Measurements from ENCODE around the gene TCP1. TPM values are rescaled to one million over a fixed set of nuclear protein-coding genes. Genes with fewer than 3 reads are reported as not detected.
A peak's percentile ranks its signal among the peaks of the same experiment; 100 is the strongest.

TCP1 gene
- total and polyA plus RNA-seq, 2 of the 13 experiments (the other 11 are each of a cell fraction or from before 2014, with no cell fraction given) = 116 to 553 TPM

DNA sequence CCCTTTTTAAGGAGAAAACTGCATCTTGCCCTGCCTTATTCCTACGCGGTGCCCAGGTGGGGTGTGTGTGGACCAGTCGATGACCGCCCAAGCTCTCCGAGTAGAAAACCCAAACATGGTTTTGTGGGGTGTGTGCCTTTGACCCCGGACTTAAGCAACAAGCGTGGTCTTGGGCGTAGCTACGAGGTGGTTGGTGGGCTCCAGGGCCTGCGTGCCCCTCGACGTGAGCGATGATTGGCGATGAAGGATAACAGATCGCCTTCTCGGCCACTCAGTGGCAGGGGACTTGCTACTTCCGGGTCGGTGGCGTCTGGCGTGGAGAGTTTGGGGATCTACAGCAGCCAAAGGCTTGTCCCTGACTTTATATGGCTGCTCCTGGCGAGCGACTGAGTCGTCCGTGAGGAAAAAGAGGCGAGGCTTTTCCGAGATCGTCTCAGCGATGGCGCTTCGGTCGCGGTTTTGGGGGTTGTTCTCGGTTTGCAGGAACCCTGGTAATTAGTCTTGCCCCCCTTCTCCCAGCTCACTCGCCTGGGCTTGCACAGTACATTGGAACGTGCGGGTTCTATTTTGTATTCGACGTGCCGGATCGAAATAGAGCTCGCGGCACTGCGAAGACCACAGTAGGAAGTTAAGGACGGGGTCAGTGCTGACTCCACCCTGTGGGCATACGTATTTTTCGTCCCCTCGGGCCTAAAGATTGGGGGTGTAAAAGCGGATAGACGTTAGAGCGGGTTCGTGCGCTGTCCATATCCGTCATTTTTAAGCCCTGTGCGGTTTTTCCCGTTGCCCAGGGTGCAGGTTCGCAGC, 950 bp upstream of the TCP1 start, which contains the start of gene MRPL18 (continued):
- TF ChIP-seq, protein P1, sequence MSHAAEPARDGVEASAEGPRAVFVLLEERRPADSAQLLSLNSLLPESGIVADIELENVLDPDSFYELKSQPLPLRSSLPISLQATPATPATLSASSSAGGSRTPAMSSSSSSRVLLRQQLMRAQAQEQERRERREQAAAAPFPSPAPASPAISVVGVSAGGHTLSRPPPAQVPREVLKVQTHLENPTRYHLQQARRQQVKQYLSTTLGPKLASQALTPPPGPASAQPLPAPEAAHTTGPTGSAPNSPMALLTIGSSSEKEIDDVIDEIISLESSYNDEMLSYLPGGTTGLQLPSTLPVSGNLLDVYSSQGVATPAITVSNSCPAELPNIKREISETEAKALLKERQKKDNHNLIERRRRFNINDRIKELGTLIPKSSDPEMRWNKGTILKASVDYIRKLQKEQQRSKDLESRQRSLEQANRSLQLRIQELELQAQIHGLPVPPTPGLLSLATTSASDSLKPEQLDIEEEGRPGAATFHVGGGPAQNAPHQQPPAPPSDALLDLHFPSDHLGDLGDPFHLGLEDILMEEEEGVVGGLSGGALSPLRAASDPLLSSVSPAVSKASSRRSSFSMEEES (CRISPR knock-in tag; IDR thresholded peaks at IDR 0.05) = no peak
- no peak; the same call in 1 of the 2 replicates for TF ChIP-seq ZNF879 (CRISPR knock-in tag; IDR thresholded peaks at IDR 0.05)
- TF ChIP-seq ZNF605 (CRISPR knock-in tag; IDR thresholded peaks at IDR 0.05) = peak; percentile 71; the same call in 1 of the 2 replicates
- TF ChIP-seq ZNF10 (CRISPR knock-in tag; IDR thresholded peaks at IDR 0.05; ENCODE audit: borderline replicate concordance, low read depth) = no peak
- TF ChIP-seq HES4 (CRISPR knock-in tag; IDR thresholded peaks at IDR 0.05; ENCODE audit: borderline replicate concordance) = no peak
- TF ChIP-seq, protein P2, sequence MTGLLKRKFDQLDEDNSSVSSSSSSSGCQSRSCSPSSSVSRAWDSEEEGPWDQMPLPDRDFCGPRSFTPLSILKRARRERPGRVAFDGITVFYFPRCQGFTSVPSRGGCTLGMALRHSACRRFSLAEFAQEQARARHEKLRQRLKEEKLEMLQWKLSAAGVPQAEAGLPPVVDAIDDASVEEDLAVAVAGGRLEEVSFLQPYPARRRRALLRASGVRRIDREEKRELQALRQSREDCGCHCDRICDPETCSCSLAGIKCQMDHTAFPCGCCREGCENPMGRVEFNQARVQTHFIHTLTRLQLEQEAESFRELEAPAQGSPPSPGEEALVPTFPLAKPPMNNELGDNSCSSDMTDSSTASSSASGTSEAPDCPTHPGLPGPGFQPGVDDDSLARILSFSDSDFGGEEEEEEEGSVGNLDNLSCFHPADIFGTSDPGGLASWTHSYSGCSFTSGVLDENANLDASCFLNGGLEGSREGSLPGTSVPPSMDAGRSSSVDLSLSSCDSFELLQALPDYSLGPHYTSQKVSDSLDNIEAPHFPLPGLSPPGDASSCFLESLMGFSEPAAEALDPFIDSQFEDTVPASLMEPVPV (CRISPR knock-in tag; IDR thresholded peaks at IDR 0.05) = no peak
- no peak for TF ChIP-seq ZNF274 (CRISPR knock-in tag; IDR thresholded peaks at IDR 0.05)
- TF ChIP-seq, protein P3, sequence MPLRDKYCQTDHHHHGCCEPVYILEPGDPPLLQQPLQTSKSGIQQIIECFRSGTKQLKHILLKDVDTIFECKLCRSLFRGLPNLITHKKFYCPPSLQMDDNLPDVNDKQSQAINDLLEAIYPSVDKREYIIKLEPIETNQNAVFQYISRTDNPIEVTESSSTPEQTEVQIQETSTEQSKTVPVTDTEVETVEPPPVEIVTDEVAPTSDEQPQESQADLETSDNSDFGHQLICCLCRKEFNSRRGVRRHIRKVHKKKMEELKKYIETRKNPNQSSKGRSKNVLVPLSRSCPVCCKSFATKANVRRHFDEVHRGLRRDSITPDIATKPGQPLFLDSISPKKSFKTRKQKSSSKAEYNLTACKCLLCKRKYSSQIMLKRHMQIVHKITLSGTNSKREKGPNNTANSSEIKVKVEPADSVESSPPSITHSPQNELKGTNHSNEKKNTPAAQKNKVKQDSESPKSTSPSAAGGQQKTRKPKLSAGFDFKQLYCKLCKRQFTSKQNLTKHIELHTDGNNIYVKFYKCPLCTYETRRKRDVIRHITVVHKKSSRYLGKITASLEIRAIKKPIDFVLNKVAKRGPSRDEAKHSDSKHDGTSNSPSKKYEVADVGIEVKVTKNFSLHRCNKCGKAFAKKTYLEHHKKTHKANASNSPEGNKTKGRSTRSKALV (CRISPR knock-in tag; IDR thresholded peaks at IDR 0.05) = no peak; the same call in 1 of the 2 replicates
- no peak for TF ChIP-seq ZNF343 (CRISPR knock-in tag; IDR thresholded peaks at IDR 0.05)
- TF ChIP-seq MEIS1 (CRISPR knock-in tag; IDR thresholded peaks at IDR 0.05; ENCODE audit: borderline replicate concordance) = peak; percentile 6; the same call in 1 of the 2 replicates
- TF ChIP-seq, protein P4, sequence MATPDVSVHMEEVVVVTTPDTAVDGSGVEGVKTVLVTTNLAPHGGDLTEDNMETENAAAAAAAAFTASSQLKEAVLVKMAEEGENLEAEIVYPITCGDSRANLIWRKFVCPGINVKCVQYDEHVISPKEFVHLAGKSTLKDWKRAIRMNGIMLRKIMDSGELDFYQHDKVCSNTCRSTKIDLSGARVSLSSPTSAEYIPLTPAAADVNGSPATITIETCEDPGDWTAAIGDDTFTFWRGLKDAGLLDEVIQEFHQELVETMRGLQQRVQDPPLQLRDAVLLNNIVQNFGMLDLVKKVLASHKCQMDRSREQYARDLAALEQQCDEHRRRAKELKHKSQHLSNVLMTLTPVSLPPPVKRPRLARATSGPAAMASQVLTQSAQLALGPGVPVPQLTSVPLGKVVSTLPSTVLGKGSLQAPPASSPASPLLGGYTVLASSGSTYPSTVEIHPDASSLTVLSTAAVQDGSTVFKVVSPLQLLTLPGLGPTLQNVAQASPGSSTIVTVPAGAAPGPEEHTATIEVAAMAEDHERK (CRISPR knock-in tag; IDR thresholded peaks at IDR 0.05; ENCODE audit: low read depth) = peak; percentile 94
- no peak for TF ChIP-seq MED8 (CRISPR knock-in tag; IDR thresholded peaks at IDR 0.05; ENCODE audit: insufficient replicate concordance)
- no peak for TF ChIP-seq HIVEP1 (CRISPR knock-in tag; IDR thresholded peaks at IDR 0.05)
- TF ChIP-seq, protein P5, sequence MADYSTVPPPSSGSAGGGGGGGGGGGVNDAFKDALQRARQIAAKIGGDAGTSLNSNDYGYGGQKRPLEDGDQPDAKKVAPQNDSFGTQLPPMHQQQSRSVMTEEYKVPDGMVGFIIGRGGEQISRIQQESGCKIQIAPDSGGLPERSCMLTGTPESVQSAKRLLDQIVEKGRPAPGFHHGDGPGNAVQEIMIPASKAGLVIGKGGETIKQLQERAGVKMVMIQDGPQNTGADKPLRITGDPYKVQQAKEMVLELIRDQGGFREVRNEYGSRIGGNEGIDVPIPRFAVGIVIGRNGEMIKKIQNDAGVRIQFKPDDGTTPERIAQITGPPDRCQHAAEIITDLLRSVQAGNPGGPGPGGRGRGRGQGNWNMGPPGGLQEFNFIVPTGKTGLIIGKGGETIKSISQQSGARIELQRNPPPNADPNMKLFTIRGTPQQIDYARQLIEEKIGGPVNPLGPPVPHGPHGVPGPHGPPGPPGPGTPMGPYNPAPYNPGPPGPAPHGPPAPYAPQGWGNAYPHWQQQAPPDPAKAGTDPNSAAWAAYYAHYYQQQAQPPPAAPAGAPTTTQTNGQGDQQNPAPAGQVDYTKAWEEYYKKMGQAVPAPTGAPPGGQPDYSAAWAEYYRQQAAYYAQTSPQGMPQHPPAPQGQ (CRISPR knock-in tag; IDR thresholded peaks at IDR 0.05; ENCODE audit: borderline replicate concordance) = no peak
- TF ChIP-seq GFI1 (CRISPR knock-in tag; IDR thresholded peaks at IDR 0.05; ENCODE audit: borderline replicate concordance) = peak; percentile 28; the same call in 1 of the 2 replicates
- TF ChIP-seq ZNF121 (CRISPR knock-in tag; IDR thresholded peaks at IDR 0.05) = no peak
- TF ChIP-seq, protein P6, sequence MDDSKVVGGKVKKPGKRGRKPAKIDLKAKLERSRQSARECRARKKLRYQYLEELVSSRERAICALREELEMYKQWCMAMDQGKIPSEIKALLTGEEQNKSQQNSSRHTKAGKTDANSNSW (CRISPR knock-in tag; IDR thresholded peaks at IDR 0.05; ENCODE audit: borderline replicate concordance) = no peak
- no peak for TF ChIP-seq MED13 (CRISPR knock-in tag; IDR thresholded peaks at IDR 0.05)
- no peak for TF ChIP-seq ZNF749 (CRISPR knock-in tag; IDR thresholded peaks at IDR 0.05; ENCODE audit: borderline replicate concordance)
- peak; percentile 78 for TF ChIP-seq HOXA5 (CRISPR knock-in tag; IDR thresholded peaks at IDR 0.05)

Data from HepG2 (cell line).